ENCODE data around the gene IER3. TPM values are rescaled to one million over a fixed set of nuclear protein-coding genes. Genes with fewer than 3 reads are reported as not detected.

The IER3 gene
- total and polyA plus RNA-seq, 2 of the 13 experiments (the other 11 are each of a cell fraction or from before 2014, with no cell fraction given), result 51.1 to 131 TPM

DNA sequence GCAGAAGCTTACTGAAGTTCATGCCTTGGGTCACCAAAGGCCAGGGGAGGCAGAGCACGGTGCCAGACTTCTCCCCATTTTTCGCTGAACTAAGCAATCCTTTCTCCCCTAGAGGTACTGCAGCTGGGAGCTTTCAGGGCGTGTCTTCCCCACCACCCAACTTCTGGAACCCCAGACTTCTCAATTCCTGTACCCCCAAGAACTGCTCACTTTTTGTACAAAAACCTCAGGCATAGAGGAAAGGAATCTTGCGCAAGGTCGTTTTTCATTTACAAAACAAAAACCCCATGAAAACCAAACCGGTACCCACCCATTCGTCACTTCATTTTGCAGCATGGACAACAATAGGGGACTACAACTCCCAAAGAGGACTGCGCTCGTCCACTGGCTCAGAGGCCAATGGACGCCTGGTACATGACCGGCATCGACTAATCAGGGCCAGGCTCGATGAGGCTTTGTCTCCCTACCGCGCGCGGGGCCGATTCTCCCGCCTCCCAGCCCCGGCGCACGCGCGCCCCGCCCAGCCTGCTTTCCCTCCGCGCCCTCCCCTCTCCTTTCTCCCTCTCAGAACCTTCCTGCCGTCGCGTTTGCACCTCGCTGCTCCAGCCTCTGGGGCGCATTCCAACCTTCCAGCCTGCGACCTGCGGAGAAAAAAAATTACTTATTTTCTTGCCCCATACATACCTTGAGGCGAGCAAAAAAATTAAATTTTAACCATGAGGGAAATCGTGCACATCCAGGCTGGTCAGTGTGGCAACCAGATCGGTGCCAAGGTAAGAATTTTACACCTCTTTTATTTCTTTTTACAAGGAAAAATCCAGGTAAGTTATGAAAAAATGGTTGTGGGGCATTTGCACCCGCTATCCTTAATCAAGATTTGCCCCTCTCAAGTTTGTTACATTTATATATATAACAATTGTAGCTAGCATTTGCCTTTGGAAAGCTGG lies 24.3 kb downstream of the IER3 start, which contains the start of gene TUBB (continued):
- TF ChIP-seq, protein P1, sequence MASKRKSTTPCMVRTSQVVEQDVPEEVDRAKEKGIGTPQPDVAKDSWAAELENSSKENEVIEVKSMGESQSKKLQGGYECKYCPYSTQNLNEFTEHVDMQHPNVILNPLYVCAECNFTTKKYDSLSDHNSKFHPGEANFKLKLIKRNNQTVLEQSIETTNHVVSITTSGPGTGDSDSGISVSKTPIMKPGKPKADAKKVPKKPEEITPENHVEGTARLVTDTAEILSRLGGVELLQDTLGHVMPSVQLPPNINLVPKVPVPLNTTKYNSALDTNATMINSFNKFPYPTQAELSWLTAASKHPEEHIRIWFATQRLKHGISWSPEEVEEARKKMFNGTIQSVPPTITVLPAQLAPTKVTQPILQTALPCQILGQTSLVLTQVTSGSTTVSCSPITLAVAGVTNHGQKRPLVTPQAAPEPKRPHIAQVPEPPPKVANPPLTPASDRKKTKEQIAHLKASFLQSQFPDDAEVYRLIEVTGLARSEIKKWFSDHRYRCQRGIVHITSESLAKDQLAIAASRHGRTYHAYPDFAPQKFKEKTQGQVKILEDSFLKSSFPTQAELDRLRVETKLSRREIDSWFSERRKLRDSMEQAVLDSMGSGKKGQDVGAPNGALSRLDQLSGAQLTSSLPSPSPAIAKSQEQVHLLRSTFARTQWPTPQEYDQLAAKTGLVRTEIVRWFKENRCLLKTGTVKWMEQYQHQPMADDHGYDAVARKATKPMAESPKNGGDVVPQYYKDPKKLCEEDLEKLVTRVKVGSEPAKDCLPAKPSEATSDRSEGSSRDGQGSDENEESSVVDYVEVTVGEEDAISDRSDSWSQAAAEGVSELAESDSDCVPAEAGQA (IDR thresholded peaks at IDR 0.05; ENCODE audit: low read depth), result peak; percentile 21; the same call in 1 of the 2 replicates
- TF ChIP-seq, protein P1 (CRISPR knock-in tag; IDR thresholded peaks at IDR 0.05; ENCODE audit: borderline replicate concordance), result no peak
- TF ChIP-seq KAT2B (IDR thresholded peaks at IDR 0.05; ENCODE audit: borderline replicate concordance, low read depth, low read length) (no peak), ZNF598 (CRISPR knock-in tag; IDR thresholded peaks at IDR 0.05; ENCODE audit: borderline replicate concordance) (no peak; the same call in 1 of the 2 replicates), ZNF672 (CRISPR knock-in tag; IDR thresholded peaks at IDR 0.05) (no peak), ZBTB21 (CRISPR knock-in tag; IDR thresholded peaks at IDR 0.05) (0 out of 2 replicates have a peak, but pooled peaks have one; percentile 0), AGO1 (IDR thresholded peaks at IDR 0.05; ENCODE audit: low read depth, low read length, poor library complexity, severe bottlenecking) (no peak), HNF4G (IDR thresholded peaks at IDR 0.05; ENCODE audit: borderline replicate concordance, low read depth, low read length) (peak; percentile 39; the same call in 1 of the 2 replicates), HNF4G (CRISPR knock-in tag; IDR thresholded peaks at IDR 0.05; ENCODE audit: borderline replicate concordance, low read depth) (no peak), ZNF530 (CRISPR knock-in tag; IDR thresholded peaks at IDR 0.05; ENCODE audit: low read depth) (no peak), ZNF430 (CRISPR knock-in tag; IDR thresholded peaks at IDR 0.05) (0 out of 2 replicates have a peak, but pooled peaks have one; percentile 45)
- TF ChIP-seq, protein P2, sequence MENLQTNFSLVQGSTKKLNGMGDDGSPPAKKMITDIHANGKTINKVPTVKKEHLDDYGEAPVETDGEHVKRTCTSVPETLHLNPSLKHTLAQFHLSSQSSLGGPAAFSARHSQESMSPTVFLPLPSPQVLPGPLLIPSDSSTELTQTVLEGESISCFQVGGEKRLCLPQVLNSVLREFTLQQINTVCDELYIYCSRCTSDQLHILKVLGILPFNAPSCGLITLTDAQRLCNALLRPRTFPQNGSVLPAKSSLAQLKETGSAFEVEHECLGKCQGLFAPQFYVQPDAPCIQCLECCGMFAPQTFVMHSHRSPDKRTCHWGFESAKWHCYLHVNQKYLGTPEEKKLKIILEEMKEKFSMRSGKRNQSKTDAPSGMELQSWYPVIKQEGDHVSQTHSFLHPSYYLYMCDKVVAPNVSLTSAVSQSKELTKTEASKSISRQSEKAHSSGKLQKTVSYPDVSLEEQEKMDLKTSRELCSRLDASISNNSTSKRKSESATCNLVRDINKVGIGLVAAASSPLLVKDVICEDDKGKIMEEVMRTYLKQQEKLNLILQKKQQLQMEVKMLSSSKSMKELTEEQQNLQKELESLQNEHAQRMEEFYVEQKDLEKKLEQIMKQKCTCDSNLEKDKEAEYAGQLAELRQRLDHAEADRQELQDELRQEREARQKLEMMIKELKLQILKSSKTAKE (CRISPR knock-in tag; IDR thresholded peaks at IDR 0.05; ENCODE audit: borderline replicate concordance), result no peak
- TF ChIP-seq, protein P3, sequence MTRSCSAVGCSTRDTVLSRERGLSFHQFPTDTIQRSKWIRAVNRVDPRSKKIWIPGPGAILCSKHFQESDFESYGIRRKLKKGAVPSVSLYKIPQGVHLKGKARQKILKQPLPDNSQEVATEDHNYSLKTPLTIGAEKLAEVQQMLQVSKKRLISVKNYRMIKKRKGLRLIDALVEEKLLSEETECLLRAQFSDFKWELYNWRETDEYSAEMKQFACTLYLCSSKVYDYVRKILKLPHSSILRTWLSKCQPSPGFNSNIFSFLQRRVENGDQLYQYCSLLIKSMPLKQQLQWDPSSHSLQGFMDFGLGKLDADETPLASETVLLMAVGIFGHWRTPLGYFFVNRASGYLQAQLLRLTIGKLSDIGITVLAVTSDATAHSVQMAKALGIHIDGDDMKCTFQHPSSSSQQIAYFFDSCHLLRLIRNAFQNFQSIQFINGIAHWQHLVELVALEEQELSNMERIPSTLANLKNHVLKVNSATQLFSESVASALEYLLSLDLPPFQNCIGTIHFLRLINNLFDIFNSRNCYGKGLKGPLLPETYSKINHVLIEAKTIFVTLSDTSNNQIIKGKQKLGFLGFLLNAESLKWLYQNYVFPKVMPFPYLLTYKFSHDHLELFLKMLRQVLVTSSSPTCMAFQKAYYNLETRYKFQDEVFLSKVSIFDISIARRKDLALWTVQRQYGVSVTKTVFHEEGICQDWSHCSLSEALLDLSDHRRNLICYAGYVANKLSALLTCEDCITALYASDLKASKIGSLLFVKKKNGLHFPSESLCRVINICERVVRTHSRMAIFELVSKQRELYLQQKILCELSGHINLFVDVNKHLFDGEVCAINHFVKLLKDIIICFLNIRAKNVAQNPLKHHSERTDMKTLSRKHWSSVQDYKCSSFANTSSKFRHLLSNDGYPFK (CRISPR knock-in tag; IDR thresholded peaks at IDR 0.05; ENCODE audit: borderline replicate concordance), result peak; percentile 79
- TF ChIP-seq, protein P4, sequence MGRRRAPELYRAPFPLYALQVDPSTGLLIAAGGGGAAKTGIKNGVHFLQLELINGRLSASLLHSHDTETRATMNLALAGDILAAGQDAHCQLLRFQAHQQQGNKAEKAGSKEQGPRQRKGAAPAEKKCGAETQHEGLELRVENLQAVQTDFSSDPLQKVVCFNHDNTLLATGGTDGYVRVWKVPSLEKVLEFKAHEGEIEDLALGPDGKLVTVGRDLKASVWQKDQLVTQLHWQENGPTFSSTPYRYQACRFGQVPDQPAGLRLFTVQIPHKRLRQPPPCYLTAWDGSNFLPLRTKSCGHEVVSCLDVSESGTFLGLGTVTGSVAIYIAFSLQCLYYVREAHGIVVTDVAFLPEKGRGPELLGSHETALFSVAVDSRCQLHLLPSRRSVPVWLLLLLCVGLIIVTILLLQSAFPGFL (CRISPR knock-in tag; IDR thresholded peaks at IDR 0.05), result no peak
